AG09319 (cell line): ENCODE data around the gene TNP2.

ENCODE experiments used
- DNase-seq: peaks from one replicate; pipeline ENCODE4 v3.0.0-alpha.2; 2010; ENCODE audit warnings: low read depth; ENCODE audit errors: extremely low read depth
- TF ChIP-seq, protein P1 (sequence below): IDR thresholded peaks from 2 replicates; pipeline ENCODE4 v1.5.1; 2011; ENCODE audit warnings: low read depth, mild to moderate bottlenecking, inconsistent platforms, low read length, moderate library complexity

The TNP2 gene

GRCh38 chr16:11298143-11298900, 29.2 kb upstream of the TNP2 start:
- TF ChIP-seq, protein P1, sequence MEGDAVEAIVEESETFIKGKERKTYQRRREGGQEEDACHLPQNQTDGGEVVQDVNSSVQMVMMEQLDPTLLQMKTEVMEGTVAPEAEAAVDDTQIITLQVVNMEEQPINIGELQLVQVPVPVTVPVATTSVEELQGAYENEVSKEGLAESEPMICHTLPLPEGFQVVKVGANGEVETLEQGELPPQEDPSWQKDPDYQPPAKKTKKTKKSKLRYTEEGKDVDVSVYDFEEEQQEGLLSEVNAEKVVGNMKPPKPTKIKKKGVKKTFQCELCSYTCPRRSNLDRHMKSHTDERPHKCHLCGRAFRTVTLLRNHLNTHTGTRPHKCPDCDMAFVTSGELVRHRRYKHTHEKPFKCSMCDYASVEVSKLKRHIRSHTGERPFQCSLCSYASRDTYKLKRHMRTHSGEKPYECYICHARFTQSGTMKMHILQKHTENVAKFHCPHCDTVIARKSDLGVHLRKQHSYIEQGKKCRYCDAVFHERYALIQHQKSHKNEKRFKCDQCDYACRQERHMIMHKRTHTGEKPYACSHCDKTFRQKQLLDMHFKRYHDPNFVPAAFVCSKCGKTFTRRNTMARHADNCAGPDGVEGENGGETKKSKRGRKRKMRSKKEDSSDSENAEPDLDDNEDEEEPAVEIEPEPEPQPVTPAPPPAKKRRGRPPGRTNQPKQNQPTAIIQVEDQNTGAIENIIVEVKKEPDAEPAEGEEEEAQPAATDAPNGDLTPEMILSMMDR, result no peak
- DNase-seq, result no peak

DNA sequence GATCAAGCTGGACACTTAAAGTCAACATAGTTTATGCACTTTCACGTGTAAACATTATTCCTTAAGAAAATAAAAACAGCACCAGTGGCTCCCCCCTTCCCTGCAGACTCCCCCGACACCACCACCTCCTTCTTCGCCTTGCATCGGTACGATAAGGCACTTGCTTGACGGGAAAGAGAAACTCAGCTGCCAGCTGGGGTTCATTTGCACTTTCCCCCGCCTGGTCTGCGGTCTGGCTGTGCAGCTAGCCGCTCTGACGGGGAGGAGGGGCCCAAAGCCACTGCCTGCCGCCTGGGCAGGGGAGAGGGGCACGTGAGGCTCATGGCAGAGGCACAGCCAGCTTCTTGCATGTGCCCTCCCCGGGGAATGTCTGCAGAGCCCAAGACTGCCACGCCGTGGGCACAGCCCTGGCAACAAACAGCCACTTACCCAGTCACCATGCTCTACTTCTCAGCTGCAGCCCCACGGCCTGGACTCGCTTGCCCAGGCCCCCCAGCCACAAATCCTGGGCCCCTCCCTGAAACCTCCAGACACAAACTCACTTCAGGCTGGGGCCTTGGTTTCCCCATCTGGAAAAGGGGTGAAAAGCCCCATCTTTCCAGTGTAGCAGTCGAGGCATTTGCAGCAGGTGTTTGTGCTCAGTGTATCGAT, 28.5 kb upstream of the TNP2 start:
- TF ChIP-seq, protein P1, result no peak
- peak; percentile 32 for DNase-seq

DNA sequence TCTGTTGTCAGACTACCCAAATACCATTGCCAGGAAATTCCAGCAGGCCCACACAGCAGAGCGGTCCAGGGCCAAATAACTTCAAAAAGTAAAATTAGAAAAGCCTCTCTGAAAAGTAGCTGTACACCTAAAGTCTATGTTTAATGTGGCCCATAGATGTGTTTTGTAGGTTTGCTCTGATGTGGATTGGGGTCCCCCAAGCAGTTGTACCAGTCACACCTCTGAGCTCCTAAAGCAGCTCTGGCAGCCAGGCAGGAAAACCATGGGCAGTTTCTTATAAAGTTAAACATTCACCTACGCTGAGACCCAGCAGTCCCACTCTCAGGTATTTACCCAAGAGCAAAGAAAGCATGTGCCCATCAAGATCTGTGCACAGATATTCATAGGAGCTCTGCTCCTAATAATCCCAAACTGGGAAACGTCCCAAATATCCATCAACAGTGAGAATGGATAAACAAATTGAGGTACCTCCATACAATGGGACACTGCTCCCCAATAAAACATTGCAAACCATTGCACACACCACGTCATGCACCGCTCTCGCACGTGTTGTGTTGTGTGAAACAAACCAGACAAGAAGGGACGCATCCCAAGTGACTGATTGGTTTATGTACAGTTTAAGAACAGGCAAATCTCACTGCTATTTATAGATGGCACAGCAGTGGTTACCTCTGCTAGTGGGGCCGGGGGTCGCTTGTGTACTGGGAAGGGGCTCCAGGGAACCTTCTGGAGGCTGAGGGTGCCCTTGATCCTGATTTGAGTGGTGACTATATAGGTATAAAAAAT, 27.8 kb upstream of the TNP2 start:
- DNase-seq, result no peak

GRCh38 chr16:11296351-11296705, 27.2 kb upstream of the TNP2 start:
- TF ChIP-seq, protein P1, result no peak
- no peak for DNase-seq

More for the DNA sequence above, 27.8 kb upstream of the TNP2 start:
- TF ChIP-seq, protein P1, result no peak

- TF ChIP-seq, protein P1, result no peak
- DNase-seq, result no peak
These were observed 26.5 kb upstream of the TNP2 start for GRCh38 chr16:11295672-11296071.

- no peak for DNase-seq
- TF ChIP-seq, protein P1, result no peak
These were observed 23.1 kb upstream of the TNP2 start for GRCh38 chr16:11292076-11292748.
